A549 (cell line): ENCODE data around the gene UGT1A4. TPM values are rescaled to one million over a fixed set of nuclear protein-coding genes. Genes with fewer than 3 reads are reported as not detected.

Experiments
- ATAC-seq, 2 experiments: fragments of 200-7000 bp in 1 of 2; fragments of >200 bp in 1 of 2; cut with Nextera tagmentation in 1 of 2; cut with Tn5 transposase in 1 of 2; 3 replicates each; pipeline versions ENCODE4 v1.8.0 to v1.9.1; 2018 to 2020; ENCODE audit warnings: mild to moderate bottlenecking in 1 of 2, moderate library complexity in 1 of 2
- CTCF ChIA-PET: fragments of 300-600 bp; sonication (Branson Sonifier 250); formaldehyde crosslinking; extraction: SDS; loops from one replicate; lab custom pipeline; 2021; ENCODE audit warnings: antibody characterized with exemption, inconsistent platforms; lab: Yijun Ruan, JAX
- POLR2A ChIA-PET: fragments of 350-600 bp; formaldehyde crosslinking; extraction: SDS; loops from one replicate; lab custom pipeline; 2021; ENCODE audit warnings: antibody characterized with exemption, inconsistent platforms; lab: Yijun Ruan, JAX
- DNase-seq, 2 experiments: peaks; one replicate each; pipeline versions ENCODE4 v3.0.0 to v3.0.0-alpha.2; 2011 to 2016; ENCODE audit warnings: low read depth in 1 of 2, low spot score in 1 of 2
- FAIRE-seq: peaks from 2 replicates; lab custom pipeline; 2011; peaks lifted over from hg19 to GRCh38; lab: Jason Lieb, UNC
- H3K27ac ChIP-seq, 2 experiments: fragments of >200 bp; sonication (Bioruptor Twin); formaldehyde crosslinking; 3 replicates each; pipeline ENCODE4 v1.5.1; 2016 to 2017
- H3K4me1 ChIP-seq: fragments of >200 bp; sonication (Bioruptor Twin); formaldehyde crosslinking; 3 replicates; pipeline ENCODE4 v1.6.1; 2016
- H3K4me2 ChIP-seq: fragments of >200 bp; sonication (Bioruptor Twin); formaldehyde crosslinking; 3 replicates; pipeline ENCODE4 v1.6.1; 2016
- H3K4me3 ChIP-seq: fragments of >200 bp; sonication (Bioruptor Twin); formaldehyde crosslinking; 3 replicates; pipeline ENCODE4 v1.5.1; 2016
- H3K9me3 ChIP-seq: fragments of >200 bp; sonication (Bioruptor Twin); formaldehyde crosslinking; 3 replicates; pipeline ENCODE4 v1.6.1; 2016
- CBX2 ChIP-seq: fragments of 200-600 bp; sonication (generic); IDR thresholded peaks from 2 replicates; pipeline ENCODE4 v1.6.1; 2016; ENCODE audit warnings: low read depth, mild to moderate bottlenecking, borderline replicate concordance
- CBX8 ChIP-seq: fragments of 200-600 bp; sonication (generic); IDR thresholded peaks from 2 replicates; pipeline ENCODE4 v1.6.1; 2016
- CEBPB ChIP-seq, 2 experiments: fragments of >200 bp in 1 of 2; sonication (Bioruptor Twin) in 1 of 2; formaldehyde crosslinking in 1 of 2; IDR thresholded peaks; 2 replicates each; pipeline ENCODE4 v1.6.1; 2012 to 2016
- CHD4 ChIP-seq: fragments of 200-600 bp; sonication (generic); IDR thresholded peaks from 2 replicates; pipeline ENCODE4 v1.6.1; 2016; ENCODE audit warnings: antibody characterized with exemption, mild to moderate bottlenecking, borderline replicate concordance
- EHF ChIP-seq: fragments of 250-450 bp; sonication (Bioruptor Pico); IDR thresholded peaks from 2 replicates; pipeline ENCODE4 v1.5.0; 2020; ENCODE audit warnings: mild to moderate bottlenecking
- EHMT2 ChIP-seq: fragments of 200-600 bp; sonication (generic); IDR thresholded peaks from 2 replicates; pipeline ENCODE4 v1.6.1; 2016; ENCODE audit warnings: antibody characterized with exemption, low read depth, mild to moderate bottlenecking, moderate library complexity
- EP300 ChIP-seq, 2 experiments: fragments of >200 bp; sonication (Bioruptor Twin); formaldehyde crosslinking; IDR thresholded peaks; 2 replicates in 1 of 2; 3 replicates in 1 of 2; pipeline ENCODE4 v1.6.1; 2016 to 2017
- ESRRA ChIP-seq: fragments of 150-350 bp; IDR thresholded peaks from 2 replicates; pipeline ENCODE4 v1.6.1; 2014; ENCODE audit warnings: mild to moderate bottlenecking, low read length, borderline replicate concordance
- FOSB ChIP-seq: fragments of 250-450 bp; sonication (Bioruptor Pico); IDR thresholded peaks from 2 replicates; pipeline ENCODE4 v1.5.0; 2020; ENCODE audit warnings: mild to moderate bottlenecking, moderate library complexity
- FOXS1 ChIP-seq: fragments of 250-450 bp; sonication (Bioruptor Pico); IDR thresholded peaks from 2 replicates; pipeline ENCODE4 v1.5.0; 2020; ENCODE audit warnings: mild to moderate bottlenecking, moderate library complexity
- GATA3 ChIP-seq: IDR thresholded peaks from 2 replicates; pipeline ENCODE4 v1.6.1; 2012; ENCODE audit warnings: borderline replicate concordance
- HEYL ChIP-seq: fragments of 250-450 bp; sonication (Bioruptor Pico); IDR thresholded peaks from 2 replicates; pipeline ENCODE4 v1.8.0; 2021; ENCODE audit warnings: mild to moderate bottlenecking, moderate library complexity
- HOXB13 ChIP-seq: fragments of 250-450 bp; sonication (Bioruptor Pico); IDR thresholded peaks from 2 replicates; pipeline ENCODE4 v1.5.0; 2020; ENCODE audit warnings: low read depth, mild to moderate bottlenecking, moderate library complexity
- JUN ChIP-seq, 2 experiments: fragments of >200 bp; sonication (Bioruptor Twin); formaldehyde crosslinking; IDR thresholded peaks; 2 replicates in 1 of 2; 3 replicates in 1 of 2; pipeline ENCODE4 v1.6.1; 2016 to 2017
- JUNB ChIP-seq: fragments of >200 bp; sonication (Bioruptor Twin); formaldehyde crosslinking; IDR thresholded peaks from 2 replicates; pipeline ENCODE4 v1.6.1; 2016
- KDM1A ChIP-seq: fragments of 200-600 bp; sonication (generic); IDR thresholded peaks from 2 replicates; pipeline ENCODE4 v1.6.1; 2016; ENCODE audit warnings: low read depth, mild to moderate bottlenecking
- KDM5A ChIP-seq: fragments of 200-600 bp; sonication (generic); IDR thresholded peaks from 2 replicates; pipeline ENCODE4 v1.6.1; 2016; ENCODE audit warnings: antibody characterized with exemption, mild to moderate bottlenecking
- MAFK ChIP-seq: fragments of 450-650 bp; IDR thresholded peaks from 2 replicates; pipeline ENCODE4 v1.6.1; 2014; ENCODE audit not compliant: partially characterized antibody
- MAZ ChIP-seq: fragments of 150-350 bp; IDR thresholded peaks from 2 replicates; pipeline ENCODE4 v1.6.1; 2014; ENCODE audit warnings: antibody characterized with exemption, low read depth, low read length, borderline replicate concordance
- MYC ChIP-seq: IDR thresholded peaks from 2 replicates; pipeline ENCODE4 v1.6.1; 2012; ENCODE audit warnings: mild to moderate bottlenecking, inconsistent platforms, low read length, improper control_type of control experiment, borderline replicate concordance
- RAD21 ChIP-seq, 2 experiments: fragments of >200 bp in 1 of 2; sonication (Bioruptor Twin) in 1 of 2; formaldehyde crosslinking in 1 of 2; IDR thresholded peaks in 1 of 2; conservative IDR thresholded peaks in 1 of 2; 2 replicates in 1 of 2; 3 replicates in 1 of 2; pipeline ENCODE4 v1.6.1; 2012 to 2018; ENCODE audit warnings: inconsistent platforms in 1 of 2
- RARB ChIP-seq: fragments of 250-450 bp; sonication (Bioruptor Pico); IDR thresholded peaks from 2 replicates; pipeline ENCODE4 v1.8.0; 2021; ENCODE audit warnings: mild to moderate bottlenecking, moderate library complexity
- RCOR1 ChIP-seq: fragments of 150-350 bp; IDR thresholded peaks from 2 replicates; pipeline ENCODE4 v1.6.1; 2014; ENCODE audit warnings: antibody characterized with exemption, low read length, low read depth
- RFX5 ChIP-seq: fragments of 450-650 bp; IDR thresholded peaks from 2 replicates; pipeline ENCODE4 v1.7.1; 2014; ENCODE audit warnings: antibody characterized with exemption, mild to moderate bottlenecking, moderate library complexity
- RNF2 ChIP-seq: fragments of 200-600 bp; sonication (generic); IDR thresholded peaks from 2 replicates; pipeline ENCODE4 v1.6.1; 2016; ENCODE audit warnings: low read depth, mild to moderate bottlenecking, antibody characterized with exemption, moderate library complexity, borderline replicate concordance
- SMC3 ChIP-seq: fragments of >200 bp; sonication (Bioruptor Twin); formaldehyde crosslinking; IDR thresholded peaks from 3 replicates; pipeline ENCODE4 v1.6.1; 2018; ENCODE audit warnings: inconsistent platforms
- TFCP2L1 ChIP-seq: fragments of 250-450 bp; sonication (Bioruptor Pico); IDR thresholded peaks from 2 replicates; pipeline ENCODE4 v1.5.0; 2021; ENCODE audit warnings: mild to moderate bottlenecking
- ZNF302 ChIP-seq: fragments of 250-450 bp; sonication (Bioruptor Pico); IDR thresholded peaks from 2 replicates; pipeline ENCODE4 v1.9.0; 2021; ENCODE audit warnings: inconsistent platforms, mild to moderate bottlenecking, moderate library complexity
- ZSCAN20 ChIP-seq: fragments of 250-450 bp; sonication (Bioruptor Pico); IDR thresholded peaks from 2 replicates; pipeline ENCODE4 v1.8.0; 2022; ENCODE audit warnings: mild to moderate bottlenecking, moderate library complexity
- WGBS: methylation state at CpG from one replicate; pipeline ENCODE4 v1.1.6; 2017; ENCODE audit errors: missing lambda C conversion rate; 5-methylcytosine and 5-hydroxymethylcytosine counted together
- polyA plus RNA-seq, 4 experiments: library from polyadenylated mRNA; depleted of rRNA in 3 of 4; stranded (reverse); fragments of >200 nt; fragmentation: RNase III in 1 of 4; extraction: RNeasy Plus Mini Kit Qiagen cat#74134 plus additional on column Dnase treatment in 1 of 4; gene quantifications; 2 replicates in 3 of 4; 3 replicates in 1 of 4; pipeline ENCODE4 v1.2.3, GENCODE V29; 2011 to 2017
- TF ChIP-seq, protein P1 (sequence below): IDR thresholded peaks from 2 replicates; pipeline ENCODE4 v1.6.1; 2012
- TF ChIP-seq, protein P2 (sequence below): IDR thresholded peaks from 2 replicates; pipeline ENCODE4 v1.6.1; 2012
- TF ChIP-seq, protein P3 (sequence below): fragments of 450-650 bp; IDR thresholded peaks from 2 replicates; pipeline ENCODE4 v1.6.1; 2014; ENCODE audit warnings: antibody characterized with exemption
- TF ChIP-seq, protein P4 (sequence below): fragments of 150-350 bp; IDR thresholded peaks from 2 replicates; pipeline ENCODE4 v1.6.1; 2014; ENCODE audit warnings: low read depth, mild to moderate bottlenecking, low read length
- TF ChIP-seq, protein P5 (sequence below): fragments of >200 bp; sonication (Bioruptor Twin); formaldehyde crosslinking; IDR thresholded peaks from 3 replicates; pipeline ENCODE4 v1.6.1; 2016
- TF ChIP-seq, protein P6 (sequence below): IDR thresholded peaks from 2 replicates; pipeline ENCODE4 v1.6.1; 2012; ENCODE audit warnings: low read depth, borderline replicate concordance

The UGT1A4 gene
- polyA plus RNA-seq, 2 of the 4 experiments (the other 2 are of a cell fraction): 0.13 to 0.14 TPM

DNA sequence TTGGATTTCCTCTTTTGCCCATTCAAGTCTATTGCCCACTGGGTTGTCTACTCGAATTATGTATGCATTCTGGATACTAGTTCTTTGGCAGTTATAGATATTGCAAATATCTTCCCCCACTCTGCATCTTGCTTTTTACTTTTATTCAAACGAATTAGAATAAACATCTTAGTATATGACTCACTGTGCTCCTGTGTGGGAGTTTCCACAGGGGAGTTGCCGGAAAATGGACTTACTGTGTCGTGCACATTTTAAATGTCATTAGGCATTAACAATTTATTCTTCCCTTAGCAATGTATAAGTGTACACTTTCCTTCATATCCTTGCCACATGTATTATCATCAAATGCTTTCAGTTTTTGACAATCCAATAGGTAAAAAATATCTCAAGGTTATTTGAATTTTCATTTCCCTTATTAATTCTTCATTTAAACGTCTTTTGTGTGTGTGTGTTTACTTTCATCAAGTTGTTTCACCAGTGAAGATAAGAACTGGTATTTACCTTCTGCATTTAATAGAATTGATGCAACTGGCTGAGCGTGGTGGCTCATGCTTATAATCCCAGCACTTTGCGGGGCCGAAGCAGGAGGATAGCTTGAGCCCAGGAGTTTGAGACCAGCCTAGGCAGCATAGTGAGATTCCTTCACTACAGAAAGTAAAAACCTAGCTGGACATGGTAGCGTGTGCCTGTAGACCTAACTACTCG, 10.4 kb upstream of the UGT1A4 start (continued):
- TF ChIP-seq RARB: no peak
- no peak for TF ChIP-seq RFX5
- no peak for TF ChIP-seq HEYL (CRISPR knock-in tag)
- TF ChIP-seq ZSCAN20 (CRISPR knock-in tag): no peak
- TF ChIP-seq HOXB13 (CRISPR knock-in tag): no peak; the same call in 1 of the 2 replicates
- TF ChIP-seq, protein P1, sequence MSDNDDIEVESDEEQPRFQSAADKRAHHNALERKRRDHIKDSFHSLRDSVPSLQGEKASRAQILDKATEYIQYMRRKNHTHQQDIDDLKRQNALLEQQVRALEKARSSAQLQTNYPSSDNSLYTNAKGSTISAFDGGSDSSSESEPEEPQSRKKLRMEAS: peak; percentile 80
- no peak for TF ChIP-seq KDM5A
- TF ChIP-seq MAFK: no peak
- TF ChIP-seq SMC3: no peak
- TF ChIP-seq CEBPB (IDR thresholded peaks at IDR 0.05): peak; percentile 4 to 73; a peak in 3 of 4 replicates
- TF ChIP-seq CBX2: no peak
- TF ChIP-seq, protein P2, sequence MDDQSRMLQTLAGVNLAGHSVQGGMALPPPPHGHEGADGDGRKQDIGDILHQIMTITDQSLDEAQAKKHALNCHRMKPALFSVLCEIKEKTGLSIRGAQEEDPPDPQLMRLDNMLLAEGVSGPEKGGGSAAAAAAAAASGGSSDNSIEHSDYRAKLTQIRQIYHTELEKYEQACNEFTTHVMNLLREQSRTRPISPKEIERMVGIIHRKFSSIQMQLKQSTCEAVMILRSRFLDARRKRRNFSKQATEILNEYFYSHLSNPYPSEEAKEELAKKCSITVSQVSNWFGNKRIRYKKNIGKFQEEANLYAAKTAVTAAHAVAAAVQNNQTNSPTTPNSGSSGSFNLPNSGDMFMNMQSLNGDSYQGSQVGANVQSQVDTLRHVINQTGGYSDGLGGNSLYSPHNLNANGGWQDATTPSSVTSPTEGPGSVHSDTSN: no peak
- peak; percentile 48; the same call in 1 of the 2 replicates for TF ChIP-seq FOSB (CRISPR knock-in tag)
- TF ChIP-seq TFCP2L1: no peak
- TF ChIP-seq, protein P3, sequence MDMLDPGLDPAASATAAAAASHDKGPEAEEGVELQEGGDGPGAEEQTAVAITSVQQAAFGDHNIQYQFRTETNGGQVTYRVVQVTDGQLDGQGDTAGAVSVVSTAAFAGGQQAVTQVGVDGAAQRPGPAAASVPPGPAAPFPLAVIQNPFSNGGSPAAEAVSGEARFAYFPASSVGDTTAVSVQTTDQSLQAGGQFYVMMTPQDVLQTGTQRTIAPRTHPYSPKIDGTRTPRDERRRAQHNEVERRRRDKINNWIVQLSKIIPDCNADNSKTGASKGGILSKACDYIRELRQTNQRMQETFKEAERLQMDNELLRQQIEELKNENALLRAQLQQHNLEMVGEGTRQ: no peak
- TF ChIP-seq ESRRA: no peak
- TF ChIP-seq, protein P4, sequence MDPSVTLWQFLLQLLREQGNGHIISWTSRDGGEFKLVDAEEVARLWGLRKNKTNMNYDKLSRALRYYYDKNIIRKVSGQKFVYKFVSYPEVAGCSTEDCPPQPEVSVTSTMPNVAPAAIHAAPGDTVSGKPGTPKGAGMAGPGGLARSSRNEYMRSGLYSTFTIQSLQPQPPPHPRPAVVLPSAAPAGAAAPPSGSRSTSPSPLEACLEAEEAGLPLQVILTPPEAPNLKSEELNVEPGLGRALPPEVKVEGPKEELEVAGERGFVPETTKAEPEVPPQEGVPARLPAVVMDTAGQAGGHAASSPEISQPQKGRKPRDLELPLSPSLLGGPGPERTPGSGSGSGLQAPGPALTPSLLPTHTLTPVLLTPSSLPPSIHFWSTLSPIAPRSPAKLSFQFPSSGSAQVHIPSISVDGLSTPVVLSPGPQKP: no peak
- no peak for TF ChIP-seq RCOR1
- peak; percentile 31; the same call in 1 of the 2 replicates for TF ChIP-seq EHF
- TF ChIP-seq FOXS1: no peak

DNA sequence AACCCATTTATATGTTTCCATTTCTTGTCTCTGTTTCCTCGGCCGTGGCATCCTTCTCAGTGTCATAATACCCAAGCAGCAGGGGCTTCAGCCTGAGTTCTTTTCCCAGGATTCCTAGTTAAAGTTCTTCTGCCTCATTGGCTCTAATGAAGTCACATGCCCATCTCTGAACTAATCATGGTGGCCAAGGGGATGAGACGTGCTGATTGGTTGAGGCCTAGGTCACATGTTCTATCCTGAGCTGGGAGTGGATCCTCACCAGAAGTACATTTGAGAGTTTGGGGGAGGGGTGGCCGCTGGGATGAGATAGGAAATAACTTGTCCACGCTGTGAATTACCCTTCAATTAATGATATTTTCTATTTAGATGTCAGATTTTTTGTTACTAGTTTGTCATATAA, 9.6 kb upstream of the UGT1A4 start:
- WGBS: 66% methylated on average over 5 of the region's 5 CpGs
- H3K4me1 ChIP-seq: peaks cover 68% of the 10 kb centered on the region
- DNase-seq (peak in 1 of 2 experiments; percentile 78), ATAC-seq (no peak), FAIRE-seq (no peak)
- H3K4me2 ChIP-seq: peak overlapping the region; percentile 47
- H3K9me3 ChIP-seq: peaks cover 26% of the 10 kb centered on the region
- ChIA-PET CTCF (interaction anchor here (0.6 to 1.4 kb wide), 2 partner anchors 75 to 124 kb away, joined by 3 to 5 read pairs; no protein-coding TSS in a partner anchor), POLR2A (no interaction called here)
- H3K4me3 ChIP-seq: no peak overlapping the region
- H3K27ac ChIP-seq: peak overlapping the region; percentile 98 to 100
- TF ChIP-seq, protein P5, sequence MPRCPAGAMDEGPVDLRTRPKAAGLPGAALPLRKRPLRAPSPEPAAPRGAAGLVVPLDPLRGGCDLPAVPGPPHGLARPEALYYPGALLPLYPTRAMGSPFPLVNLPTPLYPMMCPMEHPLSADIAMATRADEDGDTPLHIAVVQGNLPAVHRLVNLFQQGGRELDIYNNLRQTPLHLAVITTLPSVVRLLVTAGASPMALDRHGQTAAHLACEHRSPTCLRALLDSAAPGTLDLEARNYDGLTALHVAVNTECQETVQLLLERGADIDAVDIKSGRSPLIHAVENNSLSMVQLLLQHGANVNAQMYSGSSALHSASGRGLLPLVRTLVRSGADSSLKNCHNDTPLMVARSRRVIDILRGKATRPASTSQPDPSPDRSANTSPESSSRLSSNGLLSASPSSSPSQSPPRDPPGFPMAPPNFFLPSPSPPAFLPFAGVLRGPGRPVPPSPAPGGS: no peak
- TF ChIP-seq JUN (IDR thresholded peaks at IDR 0.05) (no peak; a peak in 1 of 5 replicates), MYC (no peak), MAZ (no peak), HEYL (CRISPR knock-in tag) (no peak), EP300 (IDR thresholded peaks at IDR 0.05) (no peak), TFCP2L1 (no peak), ZNF302 (CRISPR knock-in tag) (no peak), GATA3 (no peak), CHD4 (no peak), JUNB (no peak), RAD21 (conservative IDR thresholded peaks at IDR 0.05 in 1 of 2, IDR thresholded peaks at IDR 0.05 in 1 of 2) (no peak), KDM1A (no peak), RNF2 (no peak), EHMT2 (no peak), FOSB (CRISPR knock-in tag) (no peak), CBX8 (no peak)
- TF ChIP-seq, protein P6, sequence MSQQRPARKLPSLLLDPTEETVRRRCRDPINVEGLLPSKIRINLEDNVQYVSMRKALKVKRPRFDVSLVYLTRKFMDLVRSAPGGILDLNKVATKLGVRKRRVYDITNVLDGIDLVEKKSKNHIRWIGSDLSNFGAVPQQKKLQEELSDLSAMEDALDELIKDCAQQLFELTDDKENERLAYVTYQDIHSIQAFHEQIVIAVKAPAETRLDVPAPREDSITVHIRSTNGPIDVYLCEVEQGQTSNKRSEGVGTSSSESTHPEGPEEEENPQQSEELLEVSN: no peak
- TF ChIP-seq, protein P3: peak; percentile 91
